HT1080 (cell line): Measurements from ENCODE around the gene RYR1. TPM values are rescaled to one million over a fixed set of nuclear protein-coding genes. Genes with fewer than 3 reads are reported as not detected.
"Not testable (repeated sequence)": the region's sequence is repeated elsewhere in the genome, so short reads cannot be mapped to it uniquely, and the experiment has no call there.

Experiments
- DNase-seq: peaks from one replicate; pipeline ENCODE4 v3.0.0-alpha.2; 2015; ENCODE audit warnings: low read depth
- total RNA-seq: library from RNA; depleted of rRNA; stranded (reverse); fragments of >200 nt; shearing (Covaris generic); gene quantifications from 2 replicates; pipeline ENCODE4 v1.2.3, GENCODE V29; 2014

Gene RYR1
- total RNA-seq, 1 experiment from 2014 or later, result not detected

DNA sequence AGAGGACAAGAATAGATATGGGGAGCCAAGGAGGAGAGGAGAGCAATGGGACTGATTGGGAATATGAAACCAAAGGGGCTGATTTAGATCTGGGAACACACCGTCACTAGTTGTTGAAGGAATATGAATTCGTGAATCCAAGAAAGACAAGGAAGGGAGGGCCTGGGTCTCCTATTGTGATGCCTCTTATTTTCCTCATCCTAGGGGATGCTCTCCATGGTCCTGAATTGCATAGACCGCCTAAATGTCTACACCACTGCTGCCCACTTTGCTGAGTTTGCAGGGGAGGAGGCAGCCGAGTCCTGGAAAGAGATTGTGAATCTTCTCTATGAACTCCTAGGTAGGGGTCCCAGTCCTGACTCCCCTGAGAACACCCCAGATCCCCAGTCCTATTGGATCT is 21.5 kb downstream of the RYR1 start:
- DNase-seq, result no peak

DNA sequence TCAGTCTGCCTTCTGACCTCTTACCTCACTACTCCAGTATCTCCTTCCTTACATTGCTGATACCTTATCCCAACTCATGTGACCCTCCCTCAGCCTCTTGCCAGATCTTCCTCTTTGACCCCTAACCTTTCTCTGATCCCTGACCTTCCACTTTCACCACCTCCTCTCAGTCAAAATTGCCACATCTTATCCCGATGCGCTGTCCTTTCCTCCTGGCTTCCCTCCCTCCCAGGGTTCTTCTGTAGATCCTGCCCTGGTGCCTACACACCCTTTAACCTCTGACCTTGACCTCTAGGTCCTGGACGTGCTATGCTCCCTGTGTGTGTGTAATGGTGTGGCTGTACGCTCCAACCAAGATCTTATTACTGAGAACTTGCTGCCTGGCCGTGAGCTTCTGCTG is 23.7 kb downstream of the RYR1 start:
- no peak for DNase-seq

DNA sequence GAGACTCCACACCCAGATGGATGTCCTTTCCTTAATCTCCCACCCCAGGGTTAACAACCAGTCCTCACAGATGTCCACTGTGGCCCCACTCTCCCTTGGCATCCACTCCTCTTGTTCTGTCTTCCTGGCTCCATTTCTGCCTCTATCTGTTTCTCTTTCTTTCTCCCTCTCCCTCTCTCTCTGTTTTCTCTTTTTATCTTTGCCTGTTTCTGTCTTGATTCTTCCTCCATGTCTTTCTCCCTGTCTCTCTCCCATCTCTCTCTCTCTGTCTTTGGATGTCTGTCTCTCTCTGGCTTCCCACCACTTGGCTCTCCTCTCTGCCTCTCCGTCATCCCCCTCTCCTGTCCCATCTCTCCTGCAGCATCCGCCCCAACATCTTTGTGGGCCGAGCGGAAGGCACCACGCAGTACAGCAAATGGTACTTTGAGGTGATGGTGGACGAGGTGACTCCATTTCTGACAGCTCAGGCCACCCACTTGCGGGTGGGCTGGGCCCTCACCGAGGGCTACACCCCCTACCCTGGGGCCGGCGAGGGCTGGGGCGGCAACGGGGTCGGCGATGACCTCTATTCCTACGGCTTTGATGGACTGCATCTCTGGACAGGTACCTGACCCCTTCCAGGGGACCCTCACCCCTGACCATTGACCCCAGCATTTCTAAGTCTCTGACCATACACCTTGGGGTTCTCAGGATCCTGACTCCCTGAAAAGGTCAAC is 24.4 kb downstream of the RYR1 start:
- no peak for DNase-seq

DNA sequence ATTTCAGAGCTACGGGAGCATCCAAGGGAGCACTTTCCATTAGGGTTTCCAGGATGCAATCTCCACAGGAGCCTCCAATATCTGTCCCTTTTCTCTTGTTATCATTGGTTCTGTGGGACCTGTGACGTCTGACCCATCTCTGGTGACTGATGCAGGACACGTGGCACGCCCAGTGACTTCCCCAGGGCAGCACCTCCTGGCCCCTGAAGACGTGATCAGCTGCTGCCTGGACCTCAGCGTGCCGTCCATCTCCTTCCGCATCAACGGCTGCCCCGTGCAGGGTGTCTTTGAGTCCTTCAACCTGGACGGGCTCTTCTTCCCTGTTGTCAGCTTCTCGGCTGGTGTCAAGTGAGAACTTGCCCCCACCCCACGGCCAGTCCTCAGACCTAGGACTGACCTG is 25.5 kb downstream of the RYR1 start:
- no peak for DNase-seq

DNA sequence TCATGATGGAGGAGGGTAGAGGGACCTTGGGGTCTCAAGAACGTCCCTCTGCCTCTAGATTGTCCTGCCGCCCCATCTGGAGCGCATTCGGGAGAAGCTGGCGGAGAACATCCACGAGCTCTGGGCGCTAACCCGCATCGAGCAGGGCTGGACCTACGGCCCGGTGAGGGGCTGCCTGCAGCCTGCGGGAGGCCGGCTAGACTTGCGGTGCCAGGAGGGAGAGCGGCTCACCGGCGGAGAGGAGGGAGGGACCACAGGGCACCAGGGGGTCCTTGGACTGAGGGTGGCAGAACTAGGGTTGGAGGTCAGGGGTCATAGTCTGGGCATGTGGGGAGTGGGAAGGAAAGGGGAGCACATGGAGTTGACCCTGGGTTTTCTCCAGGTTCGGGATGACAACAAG is 29.9 kb downstream of the RYR1 start:
- DNase-seq, result no peak

DNA sequence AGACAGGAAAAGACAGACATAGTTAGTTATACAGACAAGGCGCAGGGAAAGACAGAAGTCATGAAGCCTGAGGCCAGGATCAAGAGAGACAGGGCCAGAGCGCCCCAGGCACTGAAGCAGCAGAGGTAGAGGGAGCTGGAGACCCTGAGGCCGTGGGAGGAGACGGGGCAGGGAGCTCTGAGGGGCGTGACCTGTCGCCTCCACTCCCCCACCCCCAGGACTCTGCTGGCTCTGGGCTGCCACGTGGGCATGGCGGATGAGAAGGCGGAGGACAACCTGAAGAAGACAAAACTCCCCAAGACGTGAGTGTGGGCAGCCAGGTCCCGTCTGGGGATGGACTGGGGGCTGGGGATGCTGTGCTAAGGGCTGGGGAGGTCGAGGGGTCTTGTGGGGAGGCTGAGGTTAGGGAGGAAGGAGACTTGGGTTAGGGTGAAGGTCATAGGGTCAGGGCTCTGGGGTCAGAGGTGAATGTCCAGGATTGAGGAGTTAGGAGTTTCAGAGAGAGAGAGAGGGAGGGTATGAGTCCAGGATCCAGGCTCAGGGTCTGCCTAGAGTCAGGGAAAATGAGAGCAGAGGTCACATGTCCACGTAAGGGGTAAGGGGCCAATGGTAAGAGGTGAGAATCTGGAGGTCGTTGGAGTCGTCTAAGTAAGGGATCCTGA is 31.1 kb downstream of the RYR1 start:
- DNase-seq, result no peak

DNA sequence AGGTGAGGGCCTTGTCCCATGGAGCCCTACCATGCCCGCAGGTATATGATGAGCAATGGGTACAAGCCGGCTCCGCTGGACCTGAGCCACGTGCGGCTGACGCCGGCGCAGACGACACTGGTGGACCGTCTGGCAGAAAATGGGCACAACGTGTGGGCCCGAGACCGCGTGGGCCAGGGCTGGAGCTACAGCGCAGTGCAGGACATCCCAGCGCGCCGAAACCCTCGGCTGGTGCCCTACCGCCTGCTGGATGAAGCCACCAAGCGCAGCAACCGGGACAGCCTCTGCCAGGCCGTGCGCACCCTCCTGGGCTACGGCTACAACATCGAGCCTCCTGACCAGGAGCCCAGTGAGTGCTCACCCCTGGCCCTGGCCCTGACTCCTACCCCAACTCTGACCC is 32.6 kb downstream of the RYR1 start:
- DNase-seq, result no peak

DNA sequence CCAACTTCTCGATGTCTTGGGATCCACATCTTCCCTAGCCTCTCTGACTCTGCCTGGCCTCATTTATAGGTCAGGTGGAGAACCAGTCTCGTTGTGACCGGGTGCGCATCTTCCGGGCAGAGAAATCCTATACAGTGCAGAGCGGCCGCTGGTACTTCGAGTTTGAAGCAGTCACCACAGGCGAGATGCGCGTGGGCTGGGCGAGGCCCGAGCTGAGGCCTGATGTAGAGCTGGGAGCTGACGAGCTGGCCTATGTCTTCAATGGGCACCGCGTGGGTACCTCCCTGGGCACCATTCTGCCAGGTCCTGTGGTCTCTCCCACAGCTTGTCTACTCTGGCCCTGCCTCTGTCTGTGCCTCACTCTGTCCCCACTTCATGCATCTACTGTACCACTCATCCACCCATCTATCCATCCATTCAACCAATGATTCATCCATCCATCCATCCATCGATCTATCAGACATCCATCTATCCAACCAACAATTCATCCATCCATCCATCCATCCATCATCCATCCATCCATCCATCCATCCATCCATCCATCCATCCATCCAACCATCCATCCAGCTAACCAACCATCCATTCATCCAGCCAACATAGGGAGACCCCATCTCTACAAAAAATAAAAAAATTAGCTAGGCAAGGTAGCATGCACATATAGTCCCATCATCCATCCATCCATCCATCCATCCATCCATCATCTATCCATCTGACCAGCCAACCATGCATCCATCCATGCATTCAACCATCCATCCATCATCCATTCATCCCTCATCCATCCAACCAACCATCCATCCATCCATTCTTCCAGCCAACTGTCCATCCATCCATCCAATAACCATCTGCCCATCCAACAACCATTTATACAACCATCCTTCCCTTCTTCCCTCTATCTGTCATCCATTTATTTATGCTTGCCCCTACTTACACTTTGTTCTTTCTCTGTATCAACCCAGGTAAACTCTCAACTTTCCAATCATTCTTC is 34.3 kb downstream of the RYR1 start:
- DNase-seq, result no peak

DNA sequence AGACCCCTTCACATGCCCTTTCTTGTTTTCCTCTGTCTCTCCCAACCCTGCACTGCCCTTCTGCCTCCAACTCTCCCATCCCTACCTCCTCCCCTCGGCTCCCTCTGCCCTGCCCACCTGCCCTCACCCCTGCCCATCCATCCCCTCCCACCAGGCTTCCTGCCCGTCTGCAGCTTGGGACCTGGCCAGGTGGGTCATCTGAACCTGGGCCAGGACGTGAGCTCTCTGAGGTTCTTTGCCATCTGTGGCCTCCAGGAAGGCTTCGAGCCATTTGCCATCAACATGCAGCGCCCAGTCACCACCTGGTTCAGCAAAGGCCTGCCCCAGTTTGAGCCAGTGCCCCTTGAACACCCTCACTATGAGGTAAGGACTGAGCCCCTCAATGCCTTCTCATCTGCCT is 35.7 kb downstream of the RYR1 start:
- DNase-seq, result no peak

DNA sequence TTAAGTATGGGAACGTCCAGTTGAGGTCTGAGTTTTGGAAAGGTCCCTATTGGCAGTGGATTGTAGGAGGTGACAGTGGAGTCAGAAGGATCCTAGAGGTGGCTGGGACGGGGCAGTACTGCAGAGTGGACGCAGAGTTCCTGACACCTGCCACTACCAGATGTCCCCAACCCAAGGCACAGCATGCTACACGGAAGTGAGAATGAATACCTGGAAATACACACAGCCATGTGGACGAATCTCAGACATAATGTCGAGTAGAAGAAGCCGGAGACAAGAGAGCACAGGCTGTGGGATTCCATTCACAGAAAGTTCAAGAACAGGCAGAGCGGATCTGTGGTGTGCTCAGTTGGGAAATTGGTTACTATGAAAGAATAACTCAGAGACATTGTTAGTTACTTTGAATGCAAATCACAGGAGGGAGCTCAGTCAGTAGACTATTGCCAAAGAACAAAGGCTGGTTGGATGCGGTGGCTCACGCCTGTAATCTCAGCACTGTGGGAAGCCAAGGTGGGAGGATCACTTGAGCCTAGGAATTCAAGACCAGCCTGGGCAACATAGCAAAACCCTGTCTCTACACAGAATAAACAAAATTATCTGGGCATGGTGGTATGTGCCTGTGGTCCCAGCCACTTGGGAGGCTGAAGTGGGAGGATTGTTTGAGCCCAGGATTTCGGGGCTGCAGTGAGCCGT is 37.4 kb downstream of the RYR1 start:
- DNase-seq, result no peak

DNA sequence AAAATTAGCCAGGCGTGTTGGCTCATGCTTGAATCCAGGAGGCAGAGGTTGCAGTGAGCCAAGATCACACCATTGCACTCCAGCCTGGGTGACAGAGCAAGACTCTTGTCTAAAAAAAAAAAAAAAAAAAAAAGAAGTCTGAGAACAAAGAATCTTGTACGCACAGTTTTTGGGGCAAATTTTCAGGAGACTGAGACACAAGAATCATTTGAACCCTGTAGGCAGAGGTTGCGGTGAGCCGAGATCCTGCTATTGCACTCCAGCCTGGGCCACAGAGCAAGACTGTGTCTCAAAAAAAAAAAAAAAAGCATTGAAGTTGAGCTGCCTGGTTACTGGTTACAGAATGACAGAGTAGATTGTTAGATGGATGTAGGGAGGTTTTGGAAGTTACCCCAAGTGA is 39.2 kb downstream of the RYR1 start:
- not testable (repeated sequence) for DNase-seq

DNA sequence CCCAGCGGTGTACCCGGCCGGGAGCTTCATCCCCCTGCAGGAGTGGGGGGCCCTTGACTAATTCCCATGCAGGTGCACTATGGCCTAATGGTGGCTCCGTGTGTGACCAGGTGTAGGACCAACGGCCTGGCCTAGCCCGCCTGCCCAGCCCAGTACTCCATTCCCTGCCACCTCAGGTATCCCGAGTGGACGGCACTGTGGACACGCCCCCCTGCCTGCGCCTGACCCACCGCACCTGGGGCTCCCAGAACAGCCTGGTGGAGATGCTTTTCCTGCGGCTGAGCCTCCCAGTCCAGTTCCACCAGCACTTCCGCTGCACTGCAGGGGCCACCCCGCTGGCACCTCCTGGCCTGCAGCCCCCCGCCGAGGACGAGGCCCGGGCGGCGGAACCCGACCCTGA is 39.7 kb downstream of the RYR1 start:
- no peak for DNase-seq

DNA sequence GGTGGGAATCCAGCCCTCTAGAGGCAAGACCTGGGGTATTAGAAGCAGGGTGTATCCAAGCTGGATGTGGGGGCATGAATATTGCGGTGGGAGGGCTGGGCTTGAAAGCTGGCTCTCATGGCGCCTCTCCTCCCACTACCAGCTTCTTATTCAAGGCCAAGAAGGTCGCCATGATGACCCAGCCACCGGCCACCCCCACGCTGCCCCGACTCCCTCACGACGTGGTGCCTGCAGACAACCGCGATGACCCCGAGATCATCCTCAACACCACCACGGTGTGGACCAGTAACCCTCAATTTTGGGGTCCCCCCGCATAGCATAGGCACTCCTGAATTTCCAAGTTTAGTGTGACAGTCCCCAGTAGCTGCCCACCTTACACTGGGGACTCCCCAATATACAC is 41.7 kb downstream of the RYR1 start:
- DNase-seq, result no peak

DNA sequence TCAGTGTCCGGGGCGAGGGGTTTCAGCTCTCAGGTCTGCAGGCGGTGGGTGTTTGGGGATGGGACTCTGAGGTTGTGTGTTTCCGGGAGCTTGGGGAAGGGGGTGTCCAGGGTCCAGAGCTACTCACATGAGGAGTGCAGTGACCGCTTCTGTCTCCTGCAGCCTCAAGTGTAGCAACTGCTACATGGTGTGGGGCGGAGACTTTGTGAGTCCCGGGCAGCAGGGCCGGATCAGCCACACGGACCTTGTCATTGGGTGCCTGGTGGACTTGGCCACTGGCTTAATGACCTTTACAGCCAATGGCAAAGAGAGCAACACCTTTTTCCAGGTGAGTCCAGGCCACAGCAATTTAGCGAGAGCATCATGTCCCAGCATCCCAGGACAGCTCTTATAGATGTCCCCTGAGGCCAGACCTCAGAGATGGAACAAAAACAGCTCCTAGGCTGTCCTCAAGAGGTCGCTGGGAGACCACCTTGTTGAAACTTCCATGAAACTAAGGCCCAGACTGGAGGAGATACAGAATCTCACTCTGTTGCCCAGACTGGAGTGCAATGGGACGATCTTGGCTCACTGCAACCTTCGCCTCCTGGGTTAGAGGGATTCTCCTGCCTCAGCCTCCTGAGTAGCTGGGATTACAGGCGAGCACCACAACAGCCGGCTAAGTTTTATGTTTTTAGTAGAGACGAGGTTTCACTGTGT is 44.9 kb downstream of the RYR1 start:
- DNase-seq, result peak; percentile 15

DNA sequence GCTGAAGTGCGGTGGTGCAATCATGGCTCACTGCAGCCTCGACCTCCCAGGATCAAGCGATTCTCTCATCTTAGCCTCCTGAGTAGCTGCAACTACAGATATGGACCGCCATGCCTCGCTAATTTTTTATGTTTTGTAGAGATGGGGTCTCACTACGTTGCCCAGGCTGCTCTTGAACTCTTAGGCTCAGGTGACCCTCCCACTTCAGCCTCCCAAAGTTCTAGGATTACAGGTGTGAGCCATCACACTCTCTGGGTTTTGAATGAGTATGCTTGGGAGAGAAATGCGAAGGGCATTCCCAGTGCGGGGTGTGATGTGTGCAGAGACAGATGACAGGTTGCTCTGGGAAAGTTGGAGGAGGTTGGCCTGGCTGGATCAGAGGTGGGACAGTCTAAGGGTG is 49.0 kb downstream of the RYR1 start:
- no peak for DNase-seq

DNA sequence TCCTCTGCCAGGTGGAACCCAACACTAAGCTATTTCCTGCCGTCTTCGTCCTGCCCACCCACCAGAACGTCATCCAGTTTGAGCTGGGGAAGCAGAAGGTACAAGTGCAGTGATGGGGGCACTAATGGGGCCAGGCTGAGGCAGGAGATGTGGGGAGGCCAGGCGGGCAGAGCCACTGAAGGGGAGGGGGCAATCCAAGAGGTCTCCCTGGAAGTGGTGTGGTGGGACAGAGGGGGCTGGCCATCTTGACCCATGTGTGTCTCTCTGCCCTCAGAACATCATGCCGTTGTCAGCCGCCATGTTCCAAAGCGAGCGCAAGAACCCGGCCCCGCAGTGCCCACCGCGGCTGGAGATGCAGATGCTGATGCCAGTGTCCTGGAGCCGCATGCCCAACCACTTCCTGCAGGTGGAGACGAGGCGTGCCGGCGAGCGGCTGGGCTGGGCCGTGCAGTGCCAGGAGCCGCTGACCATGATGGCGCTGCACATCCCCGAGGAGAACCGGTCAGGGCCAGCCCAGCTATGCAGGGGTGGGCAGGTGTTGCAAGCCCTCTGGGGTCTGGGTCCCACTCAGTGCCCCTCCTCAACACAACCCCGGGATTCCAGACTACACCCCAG is 49.6 kb downstream of the RYR1 start:
- DNase-seq, result no peak

DNA sequence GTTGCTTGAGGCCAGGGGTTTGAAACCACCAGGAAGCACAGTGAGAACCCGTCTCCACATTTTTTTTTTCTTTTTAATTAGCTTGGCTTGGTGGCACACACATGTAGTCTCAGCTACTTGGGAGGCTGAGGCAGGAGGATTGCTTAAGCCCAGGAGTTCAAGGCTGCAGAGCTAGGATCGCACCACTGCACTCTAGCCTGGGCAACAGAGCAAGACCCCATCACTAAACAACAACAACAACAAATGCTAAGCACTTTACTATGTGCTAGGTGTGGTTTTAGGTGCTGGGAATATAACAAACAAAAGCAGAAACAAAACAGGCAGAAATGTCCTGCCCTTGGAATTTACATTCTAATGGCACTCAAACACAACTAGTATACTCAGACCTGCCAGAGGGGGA is 51.3 kb downstream of the RYR1 start:
- DNase-seq, result no peak

DNA sequence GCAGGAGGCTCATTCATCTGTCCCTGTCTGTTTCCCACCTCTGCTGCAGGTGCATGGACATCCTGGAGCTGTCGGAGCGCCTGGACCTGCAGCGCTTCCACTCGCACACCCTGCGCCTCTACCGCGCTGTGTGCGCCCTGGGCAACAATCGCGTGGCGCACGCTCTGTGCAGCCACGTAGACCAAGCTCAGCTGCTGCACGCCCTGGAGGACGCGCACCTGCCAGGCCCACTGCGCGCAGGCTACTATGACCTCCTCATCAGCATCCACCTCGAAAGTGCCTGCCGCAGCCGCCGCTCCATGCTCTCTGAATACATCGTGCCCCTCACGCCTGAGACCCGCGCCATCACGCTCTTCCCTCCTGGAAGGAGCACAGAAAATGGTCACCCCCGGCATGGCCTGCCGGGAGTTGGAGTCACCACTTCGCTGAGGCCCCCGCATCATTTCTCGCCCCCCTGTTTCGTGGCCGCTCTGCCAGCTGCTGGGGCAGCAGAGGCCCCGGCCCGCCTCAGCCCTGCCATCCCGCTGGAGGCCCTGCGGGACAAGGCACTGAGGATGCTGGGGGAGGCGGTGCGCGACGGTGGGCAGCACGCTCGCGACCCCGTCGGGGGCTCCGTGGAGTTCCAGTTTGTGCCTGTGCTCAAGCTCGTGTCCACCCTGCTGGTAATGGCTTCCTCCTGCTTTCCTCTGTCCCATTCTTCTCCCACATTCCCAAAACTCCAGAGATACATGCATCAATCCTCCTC is 52.2 kb downstream of the RYR1 start:
- DNase-seq, result no peak

DNA sequence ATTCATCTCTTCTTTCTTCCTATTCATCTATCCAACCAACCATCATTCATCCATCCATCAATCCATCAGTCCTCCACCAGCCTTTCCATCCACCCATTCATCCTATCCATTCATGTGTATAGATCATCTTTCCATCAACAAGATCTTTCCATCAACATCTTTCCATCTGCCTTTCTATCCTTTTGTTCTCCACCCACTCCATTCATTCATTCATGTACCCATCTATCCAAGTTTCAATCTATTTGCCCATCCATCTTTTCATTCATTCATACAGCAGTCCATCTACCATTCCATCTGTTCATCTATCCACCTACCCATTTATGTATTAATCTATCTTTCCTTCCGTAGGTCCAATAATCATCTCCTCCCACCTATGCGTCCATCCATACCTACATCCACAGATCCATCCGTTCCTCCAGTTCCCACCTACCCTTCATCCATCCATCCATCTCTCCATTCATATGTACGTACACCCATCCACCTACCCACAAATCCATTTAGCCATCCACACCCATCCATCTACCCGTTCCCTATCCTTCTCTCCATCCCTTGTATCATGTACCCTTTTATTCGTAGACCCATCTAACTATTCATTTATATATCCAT is 53.3 kb downstream of the RYR1 start:
- DNase-seq, result no peak
